HepG2 (cell line): ENCODE data around the gene CAMK2G. TPM values are rescaled to one million over a fixed set of nuclear protein-coding genes. Genes with fewer than 3 reads are reported as not detected.

Source experiments
- ATAC-seq: fragments of 200-7000 bp; cut with Tn5 transposase; 3 replicates; pipeline ENCODE4 v1.9.1; 2020; ENCODE audit warnings: mild to moderate bottlenecking, moderate library complexity
- BruUV-seq: library from RNA; stranded (reverse); fragments of 400-500 nt; replicated peaks from 2 replicates; lab custom pipeline; 2021; lab: Mats Ljungman, UMichigan
- CTCF ChIA-PET: fragments of 300-600 bp; formaldehyde crosslinking; extraction: SDS; loops from one replicate; lab custom pipeline; 2021; ENCODE audit warnings: low total read pairs, inconsistent platforms, low intra/inter-chr PET ratio; lab: Yijun Ruan, JAX
- POLR2A ChIA-PET: fragments of 350-600 bp; sonication (Branson Sonifier 250); formaldehyde crosslinking; loops from one replicate; lab custom pipeline; 2020; ENCODE audit warnings: antibody characterized with exemption, inconsistent platforms; lab: Yijun Ruan, JAX
- DNase-seq: peaks from one replicate; pipeline ENCODE4 v3.0.0-alpha.2; 2015; ENCODE audit warnings: low spot score
- FAIRE-seq: peaks from 3 replicates; lab custom pipeline; 2011; peaks lifted over from hg19 to GRCh38; lab: Jason Lieb, UNC
- H2AFZ ChIP-seq: one replicate; pipeline ENCODE4 v1.6.1; 2011; ENCODE audit warnings: low read length, inconsistent platforms
- H3K27ac ChIP-seq: fragments of 300-600 bp; 3 replicates; pipeline ENCODE4 v1.8.0; 2011; ENCODE audit warnings: mixed run types, mild to moderate bottlenecking, mixed read lengths, low read length, inconsistent platforms; ENCODE audit not compliant: insufficient read depth; ENCODE audit errors: extremely low read length
- H3K27me3 ChIP-seq, 2 experiments: fragments of 200-600 bp in 1 of 2; 2 replicates in 1 of 2; 3 replicates in 1 of 2; pipeline versions ENCODE4 v1.6.0 to v1.8.0; 2011; ENCODE audit warnings: low read length in 2 of 2, mild to moderate bottlenecking in 2 of 2, moderate library complexity in 2 of 2, inconsistent platforms in 1 of 2; ENCODE audit not compliant: insufficient read depth in 2 of 2, control insufficient read depth in 1 of 2
- H3K36me3 ChIP-seq, 2 experiments: fragments of 200-600 bp in 1 of 2; replicated peaks in 1 of 2; 2 replicates in 1 of 2; 3 replicates in 1 of 2; pipeline versions ENCODE4 v1.5.1 to v1.8.0; 2011; ENCODE audit warnings: low read length in 2 of 2, inconsistent platforms in 1 of 2; ENCODE audit not compliant: insufficient read depth in 2 of 2, control insufficient read depth in 1 of 2
- H3K4me1 ChIP-seq: 2 replicates; pipeline ENCODE4 v1.5.1; 2012; ENCODE audit warnings: low read length, inconsistent platforms; ENCODE audit not compliant: insufficient read depth
- H3K4me2 ChIP-seq: 2 replicates; pipeline ENCODE4 v1.6.0; 2011; ENCODE audit warnings: low read depth, low read length, inconsistent platforms
- H3K4me3 ChIP-seq, 3 experiments: fragments of 200-600 bp in 1 of 3; sonication (generic), shearing (Covaris generic) in 1 of 3; replicated peaks in 1 of 3; 2 replicates each; pipeline ENCODE4 v1.5.1; 2011 to 2016; ENCODE audit warnings: low read length in 3 of 3, inconsistent platforms in 2 of 3, low read depth in 2 of 3, mild to moderate bottlenecking in 2 of 3, control low read depth in 1 of 3, mixed read lengths in 1 of 3; ENCODE audit not compliant: insufficient read depth in 1 of 3
- H3K79me2 ChIP-seq: one replicate; pipeline ENCODE4 v1.6.1; 2011; ENCODE audit warnings: low read length, inconsistent platforms; ENCODE audit not compliant: insufficient read depth
- H3K9ac ChIP-seq: 2 replicates; pipeline ENCODE4 v1.6.0; 2011; ENCODE audit warnings: mild to moderate bottlenecking, low read depth, low read length, inconsistent platforms; ENCODE audit not compliant: insufficient read depth
- H3K9me3 ChIP-seq: 2 replicates; pipeline ENCODE4 v1.5.1; 2012; ENCODE audit warnings: mild to moderate bottlenecking, low read length
- H4K20me1 ChIP-seq: 2 replicates; pipeline ENCODE4 v1.6.0; 2011; ENCODE audit warnings: inconsistent platforms, mild to moderate bottlenecking, low read length, moderate library complexity; ENCODE audit not compliant: insufficient read depth
- ATF4 ChIP-seq, 2 experiments: fragments of 450-650 bp in 1 of 2; sonication (generic) in 1 of 2; formaldehyde crosslinking; IDR thresholded peaks; 2 replicates each; pipeline versions ENCODE4 v1.5.0 to v1.8.0; 2020 to 2022; ENCODE audit warnings: mild to moderate bottlenecking in 1 of 2, missing genetic modification reagents in 1 of 2
- PRMT3 ChIP-seq: sonication (generic); formaldehyde crosslinking; IDR thresholded peaks from 2 replicates; pipeline ENCODE4 v1.8.1; 2022; ENCODE audit warnings: low read depth, mild to moderate bottlenecking, moderate library complexity, missing genetic modification reagents, borderline replicate concordance
- REST ChIP-seq, 2 experiments: IDR thresholded peaks; 2 replicates each; pipeline ENCODE4 v1.6.1; 2011 to 2012; ENCODE audit warnings: low read length in 2 of 2, borderline replicate concordance in 1 of 2, low read depth in 1 of 2, mild to moderate bottlenecking in 1 of 2, moderate library complexity in 1 of 2
- SOX13 ChIP-seq, 3 experiments: fragments of 450-650 bp in 1 of 3; sonication (generic) in 1 of 3; formaldehyde crosslinking in 1 of 3; IDR thresholded peaks in 2 of 3; conservative IDR thresholded peaks in 1 of 3; 2 replicates each; pipeline versions ENCODE4 v1.5.0 to v1.6.1; 2016 to 2020; ENCODE audit warnings: antibody characterized with exemption in 1 of 3, mild to moderate bottlenecking in 1 of 3, missing compliant biosample characterization in 1 of 3, missing genetic modification reagents in 1 of 3, moderate library complexity in 1 of 3
- SOX5 ChIP-seq: IDR thresholded peaks from 2 replicates; pipeline ENCODE4 v1.6.1; 2016; ENCODE audit warnings: borderline replicate concordance
- ZMYM2 ChIP-seq: sonication (generic); formaldehyde crosslinking; IDR thresholded peaks from 2 replicates; pipeline ENCODE4 v1.8.0; 2022; ENCODE audit warnings: mild to moderate bottlenecking, missing genetic modification reagents
- ZNF792 ChIP-seq: IDR thresholded peaks from 2 replicates; pipeline ENCODE4 v1.6.1; 2016
- WGBS: methylation state at CpG from one replicate; pipeline ENCODE4 v1.1.6; 2017; ENCODE audit warnings: low lambda C conversion rate; 5-methylcytosine and 5-hydroxymethylcytosine counted together
- in situ Hi-C: cut with HindIII; loops from 2 replicates; pipeline ENCODE4 v1.10.0; 2017; ENCODE audit warnings: low pct_unique_long_range_greater_than_20kb; ENCODE audit not compliant: extremely low pct_ligation_motif_present
- intact Hi-C: fragments of 100-400 bp; cut with micrococcal nuclease; formaldehyde crosslinking; loops from one replicate; pipeline ENCODE4 v1.10.0; 2022; ENCODE audit not compliant: unreplicated experiment
- polyA plus RNA-seq, 8 experiments: library from polyadenylated mRNA; depleted of rRNA in 3 of 8; stranded (reverse) in 7 of 8; unstranded in 1 of 8; fragments of >200 nt; fragmentation: Illumina TruSeq in 4 of 8; extraction: Trizol in 4 of 8; gene quantifications; 2 replicates each; pipeline versions ENCODE4 v1.2.1 to v1.2.3, GENCODE V29; 2011 to 2016; ENCODE audit warnings: low read depth in 4 of 8, missing spikeins in 1 of 8, mixed read lengths in 1 of 8; ENCODE audit not compliant: insufficient read depth in 1 of 8
- total RNA-seq, 5 experiments: library from RNA; depleted of rRNA; stranded (reverse); fragments of >200 nt; fragmentation: Illumina TruSeq; extraction: Trizol; gene quantifications; 2 replicates each; pipeline ENCODE4 v1.2.3, GENCODE V29; 2016; ENCODE audit warnings: low read depth in 1 of 5

The CAMK2G gene
- total and polyA plus RNA-seq, 2 of the 13 experiments (the other 11 are each of a cell fraction or from before 2014, with no cell fraction given): 15.9 to 18.8 TPM

- no peaks in the 10 kb centered on the region for H4K20me1 ChIP-seq
- no peak overlapping the region for H3K4me2 ChIP-seq
- in situ Hi-C loops (no loop called here), intact Hi-C loops (no loop called here)
- no peak overlapping the region for H3K9ac ChIP-seq
- ChIA-PET CTCF (no interaction called here), POLR2A (interaction anchor here (0.8 kb wide), 1 partner anchor 14 kb away, joined by 3 read pairs; no protein-coding TSS in a partner anchor)
- H3K27ac ChIP-seq: no peak overlapping the region
- ATAC-seq (peak; percentile 30; the same call in 2 of the 3 replicates), FAIRE-seq (no peak), DNase-seq (no peak)
- H3K4me3 ChIP-seq: no peak overlapping the region
- peaks cover 27% of the 10 kb centered on the region for H3K4me1 ChIP-seq
- BruUV-seq: no TSS peak
- H2AFZ ChIP-seq: no peak overlapping the region
- WGBS: 15% methylated on average over 10 of the region's 10 CpGs
- TF ChIP-seq ATF4 (CRISPR knock-in tag; IDR thresholded peaks at IDR 0.05) (peak in 1 of 2 experiments; percentile 68; a peak in 1 of 4 replicates), PRMT3 (CRISPR knock-in tag) (no peak), SOX5 (CRISPR knock-in tag) (peak; percentile 18; the same call in 1 of the 2 replicates), SOX13 (IDR thresholded peaks at IDR 0.05) (no peak), SOX13 (CRISPR knock-in tag; conservative IDR thresholded peaks at IDR 0.05 in 1 of 2, IDR thresholded peaks at IDR 0.05 in 1 of 2) (peak in 1 of 2 experiments; percentile 25; a peak in 1 of 4 replicates), ZMYM2 (CRISPR knock-in tag) (no peak), ZNF792 (CRISPR knock-in tag) (no peak), REST (IDR thresholded peaks at IDR 0.05; ENCODE audit: borderline replicate concordance in 1 of 2, low read depth in 1 of 2, low read length in 2 of 2) (no peak)
- no peaks in the 10 kb centered on the region for H3K79me2 ChIP-seq
- peaks cover 2 to 8% of the 10 kb centered on the region in 2 experiments; a peak in 3 of 5 replicates for H3K27me3 ChIP-seq
- no peaks in the 10 kb centered on the region for H3K9me3 ChIP-seq
- no peaks in the 10 kb centered on the region for H3K36me3 ChIP-seq
Observed at GRCh38 chr10:73892310-73893030, 18.1 kb upstream of the CAMK2G start.
